Stimulated activated naive CD8-positive, alpha-beta T cell treated with anti-CD3 and anti-CD28 coated beads, Interleukin-15, amount 100 ng/mL, for 72 hours (primary cell): ENCODE measurements around the gene KNDC1.
"Not testable (repeated sequence)": the region's sequence is repeated elsewhere in the genome, so short reads cannot be mapped to it uniquely, and the experiment has no call there.

Experiments used
- ATAC-seq: fragments of 150-1000 bp; cut with Tn5 transposase; 2 replicates; pipeline ENCODE4 v1.10.0; 2021; ENCODE audit warnings: mild to moderate bottlenecking, moderate library complexity
- DNase-seq, 2 donors: peaks; one replicate each; pipeline ENCODE4 v3.0.0; 2021 to 2022
- H3K27ac Mint-ChIP-seq, 2 donors: one replicate each; pipeline ENCODE4 v1.8.0; 2022; ENCODE audit warnings: mild to moderate bottlenecking in 2 of 2, mixed read lengths in 2 of 2, moderate library complexity in 2 of 2
- H3K27me3 Mint-ChIP-seq: one replicate; pipeline ENCODE4 v1.8.0; 2022; ENCODE audit warnings: mixed read lengths
- H3K4me1 Mint-ChIP-seq: one replicate; pipeline ENCODE4 v1.8.0; 2022; ENCODE audit warnings: mild to moderate bottlenecking, mixed read lengths
- H3K4me3 Mint-ChIP-seq, 2 donors: one replicate each; pipeline ENCODE4 v1.8.0; 2022; ENCODE audit warnings: mild to moderate bottlenecking in 2 of 2, mixed read lengths in 2 of 2, moderate library complexity in 1 of 2
- H3K9me3 Mint-ChIP-seq, 2 donors: one replicate each; pipeline ENCODE4 v1.8.0; 2022; ENCODE audit warnings: mixed read lengths in 2 of 2

Gene KNDC1

DNA sequence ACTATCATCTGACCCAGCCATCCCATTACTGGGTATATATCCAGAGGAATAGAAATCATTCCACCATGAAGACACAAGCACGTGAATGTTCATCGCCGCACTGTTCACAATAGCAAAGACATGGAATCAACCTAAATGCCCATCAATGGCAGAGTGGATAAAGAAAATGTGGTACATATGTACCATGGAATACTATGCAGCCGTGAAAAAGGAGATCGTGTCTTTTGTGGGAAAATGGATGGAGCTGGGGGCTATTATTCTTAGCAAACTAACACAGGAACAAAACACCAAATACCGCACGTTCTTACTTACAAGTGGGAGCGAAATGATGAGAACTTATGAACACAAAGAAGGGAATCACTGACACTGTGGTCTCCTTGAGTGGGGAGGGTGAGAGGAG, 9.8 kb upstream of the KNDC1 start:
- H3K4me3 Mint-ChIP-seq: no peak overlapping the region

DNA sequence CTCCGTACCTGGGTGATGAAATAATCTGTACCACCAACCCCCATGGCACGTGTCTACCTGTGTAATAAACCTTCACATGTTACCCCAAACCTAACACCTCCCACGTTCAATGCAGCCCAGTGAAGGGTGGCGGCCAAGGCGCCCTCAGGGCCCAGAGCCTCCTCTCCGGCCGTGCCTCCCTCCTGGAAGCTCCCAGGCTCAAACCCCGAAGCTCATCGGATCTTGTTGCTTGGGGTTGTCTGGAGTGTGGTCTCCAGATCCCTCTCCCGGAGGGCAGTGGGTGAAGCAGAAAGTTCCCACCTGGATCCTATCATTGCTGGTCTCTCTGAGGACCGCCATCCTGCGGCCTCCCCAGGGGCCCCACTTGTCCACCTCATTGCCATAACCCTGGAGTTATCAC, 9.4 kb upstream of the KNDC1 start:
- no peak overlapping the region for H3K4me3 Mint-ChIP-seq
- peaks cover 72% of the 10 kb centered on the region for H3K27me3 Mint-ChIP-seq
- peaks cover 22 to 28% of the 10 kb centered on the region in 2 donors for H3K9me3 Mint-ChIP-seq
- no peak overlapping the region for H3K27ac Mint-ChIP-seq
- no peak for DNase-seq
- no peaks in the 10 kb centered on the region for H3K4me1 Mint-ChIP-seq
- no peak for ATAC-seq

More for the DNA sequence above, 9.8 kb upstream of the KNDC1 start:
- ATAC-seq (no peak), DNase-seq (no peak)
- Mint-ChIP-seq H3K27me3 (peaks cover 76% of the 10 kb centered on the region), H3K9me3 (peaks cover 22 to 28% of the 10 kb centered on the region in 2 donors), H3K27ac (no peak overlapping the region), H3K4me1 (no peaks in the 10 kb centered on the region)

DNA sequence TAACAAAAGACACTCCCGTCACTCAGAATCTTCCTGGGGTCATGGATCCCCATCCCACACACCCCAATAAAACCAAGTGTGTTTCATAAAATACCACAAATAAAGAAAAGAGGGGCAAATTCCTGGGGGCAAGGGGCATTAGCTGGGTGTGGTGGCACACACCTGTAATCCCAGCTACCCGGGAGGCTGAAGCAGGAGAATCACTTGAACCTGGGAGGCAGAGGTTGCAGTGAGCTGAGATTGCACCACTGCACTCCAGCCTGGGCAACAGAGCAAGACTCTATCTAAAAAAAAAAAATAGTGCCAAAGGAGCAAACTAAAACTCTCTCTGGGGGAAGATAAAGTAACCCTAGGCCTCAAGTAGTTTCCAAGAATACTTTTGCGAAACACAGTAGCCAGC, 8.9 kb upstream of the KNDC1 start:
- H3K4me1 Mint-ChIP-seq, H3K4me3 Mint-ChIP-seq, H3K27ac Mint-ChIP-seq, DNase-seq, ATAC-seq: not testable (repeated sequence)
- H3K27me3 Mint-ChIP-seq: peaks cover 70% of the 10 kb centered on the region
- peaks cover 22 to 28% of the 10 kb centered on the region in 2 donors for H3K9me3 Mint-ChIP-seq

- Mint-ChIP-seq H3K9me3 (peaks cover 22 to 28% of the 10 kb centered on the region in 2 donors), H3K27ac (no peak overlapping the region), H3K27me3 (peaks cover 65% of the 10 kb centered on the region), H3K4me3 (no peak overlapping the region), H3K4me1 (no peaks in the 10 kb centered on the region)
- ATAC-seq: no peak
- DNase-seq: no peak
Measured at GRCh38 chr10:133151543-133151972, 8.5 kb upstream of the KNDC1 start.

- H3K27ac Mint-ChIP-seq: no peak overlapping the region
- H3K9me3 Mint-ChIP-seq: peaks cover 6 to 8% of the 10 kb centered on the region in 2 donors
- no peaks in the 10 kb centered on the region for H3K4me1 Mint-ChIP-seq
- no peak for DNase-seq
- H3K4me3 Mint-ChIP-seq: no peak overlapping the region
- no peak for ATAC-seq
- H3K27me3 Mint-ChIP-seq: peaks cover 36% of the 10 kb centered on the region
Measured at GRCh38 chr10:133154411-133154810, 5.6 kb upstream of the KNDC1 start.

DNA sequence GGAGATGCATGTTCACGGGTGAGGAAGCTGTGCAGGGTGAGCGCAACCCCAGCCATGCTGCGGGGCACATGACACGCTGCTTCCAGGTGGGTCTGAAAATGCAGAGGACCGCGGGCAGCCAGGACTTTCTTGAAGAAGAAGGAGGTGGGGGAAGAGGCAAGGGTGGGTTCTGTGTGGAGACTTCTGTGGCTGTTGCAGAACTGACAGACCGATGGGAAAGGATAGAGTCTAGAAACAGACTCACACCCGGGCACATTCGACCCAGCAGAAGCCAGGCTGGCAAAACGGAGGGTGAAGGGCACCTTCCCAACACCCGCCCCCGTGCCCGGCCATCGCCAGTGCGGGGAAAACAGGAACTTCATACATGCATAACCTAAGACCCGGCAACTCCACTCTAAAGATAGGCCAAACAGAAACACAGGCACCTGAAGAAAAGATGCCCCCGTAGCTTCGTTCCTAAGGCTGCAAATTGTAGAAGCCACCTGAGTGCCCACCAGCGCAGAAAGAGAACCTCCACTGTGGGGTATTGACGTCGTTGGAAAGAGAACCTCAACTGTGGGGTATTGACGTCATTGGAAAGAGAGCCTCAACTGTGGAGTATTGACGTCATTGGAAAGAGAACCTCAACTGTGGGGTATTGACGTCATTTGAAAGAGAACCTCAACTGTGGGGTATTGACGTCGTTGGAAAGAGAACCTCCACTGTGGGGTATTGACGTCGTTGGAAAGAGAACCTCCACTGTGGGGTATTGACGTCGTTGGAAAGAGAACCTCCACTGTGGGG, 4.8 kb upstream of the KNDC1 start:
- Mint-ChIP-seq H3K27me3 (peaks cover 29% of the 10 kb centered on the region), H3K4me3 (no peak overlapping the region), H3K9me3 (no peaks in the 10 kb centered on the region), H3K27ac (no peak overlapping the region), H3K4me1 (no peaks in the 10 kb centered on the region)
- ATAC-seq: no peak
- DNase-seq: no peak

DNA sequence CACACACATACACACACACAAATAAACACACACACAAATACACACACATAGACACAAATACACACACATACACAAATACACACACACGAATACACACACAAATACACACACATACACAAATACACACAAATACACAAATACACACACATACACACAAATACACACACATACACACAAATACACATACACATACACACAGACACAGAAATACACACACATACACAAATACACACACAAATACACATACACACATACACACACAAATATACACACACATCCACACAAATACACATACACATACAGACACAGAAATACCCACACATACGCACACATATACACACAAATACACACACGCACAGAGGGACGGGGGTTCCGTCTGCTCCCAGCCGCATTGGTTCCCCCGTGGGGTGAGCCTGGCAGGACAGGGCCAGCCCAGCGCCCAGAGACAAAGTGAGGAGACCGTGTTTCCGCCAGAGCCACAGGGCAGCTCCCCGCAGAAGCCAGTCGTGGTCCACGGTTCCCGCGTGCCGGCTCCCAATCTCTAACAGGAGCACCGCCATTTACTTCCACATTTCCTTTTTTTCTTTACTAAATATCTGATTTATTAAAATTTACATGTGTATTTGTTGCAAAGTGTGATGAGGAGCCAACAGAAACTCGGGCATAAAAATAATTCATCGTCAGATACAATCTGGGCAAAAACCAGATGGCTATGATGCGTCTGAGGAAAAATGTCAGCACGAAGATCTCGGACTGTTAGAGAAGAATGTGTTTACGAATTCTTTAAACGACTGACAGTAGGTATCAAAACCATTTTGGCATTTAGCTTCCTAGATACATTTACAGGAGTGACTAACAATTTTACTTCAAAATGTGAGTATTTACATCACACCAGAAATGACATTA, 3.1 kb upstream of the KNDC1 start:
- no peak for DNase-seq

GRCh38 chr10:133157662-133158436, 2.2 kb upstream of the KNDC1 start:
- no peak overlapping the region for H3K27ac Mint-ChIP-seq
- DNase-seq: no peak
- H3K27me3 Mint-ChIP-seq: peaks cover 27% of the 10 kb centered on the region
- no peaks in the 10 kb centered on the region for H3K9me3 Mint-ChIP-seq
- H3K4me3 Mint-ChIP-seq: no peak overlapping the region
- no peak for ATAC-seq
- no peaks in the 10 kb centered on the region for H3K4me1 Mint-ChIP-seq

More for the DNA sequence above, 3.1 kb upstream of the KNDC1 start:
- peaks cover 27% of the 10 kb centered on the region for H3K27me3 Mint-ChIP-seq
- no peaks in the 10 kb centered on the region for H3K4me1 Mint-ChIP-seq
- ATAC-seq: no peak
- H3K4me3 Mint-ChIP-seq: no peak overlapping the region
- no peaks in the 10 kb centered on the region for H3K9me3 Mint-ChIP-seq
- H3K27ac Mint-ChIP-seq: no peak overlapping the region

DNA sequence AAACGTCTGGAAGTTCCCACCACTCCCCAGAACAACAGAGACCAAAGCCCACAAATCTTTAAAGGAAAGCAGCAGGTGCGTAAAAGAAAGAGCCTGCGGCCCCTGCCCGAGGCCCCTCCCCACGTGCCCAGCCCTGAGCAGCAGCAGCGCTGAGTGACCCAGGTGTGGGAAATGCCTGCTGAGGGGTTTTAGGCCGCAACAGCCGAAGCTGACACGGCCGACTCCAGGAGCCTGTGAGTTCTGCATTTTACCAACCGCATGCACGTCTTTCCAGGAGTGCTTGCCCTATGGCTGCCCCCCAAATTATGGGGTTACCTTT, 1.6 kb upstream of the KNDC1 start:
- Mint-ChIP-seq H3K9me3 (no peaks in the 10 kb centered on the region), H3K4me1 (no peaks in the 10 kb centered on the region), H3K27me3 (peaks cover 28% of the 10 kb centered on the region), H3K27ac (no peak overlapping the region), H3K4me3 (no peak overlapping the region)
- ATAC-seq (no peak), DNase-seq (no peak)

DNA sequence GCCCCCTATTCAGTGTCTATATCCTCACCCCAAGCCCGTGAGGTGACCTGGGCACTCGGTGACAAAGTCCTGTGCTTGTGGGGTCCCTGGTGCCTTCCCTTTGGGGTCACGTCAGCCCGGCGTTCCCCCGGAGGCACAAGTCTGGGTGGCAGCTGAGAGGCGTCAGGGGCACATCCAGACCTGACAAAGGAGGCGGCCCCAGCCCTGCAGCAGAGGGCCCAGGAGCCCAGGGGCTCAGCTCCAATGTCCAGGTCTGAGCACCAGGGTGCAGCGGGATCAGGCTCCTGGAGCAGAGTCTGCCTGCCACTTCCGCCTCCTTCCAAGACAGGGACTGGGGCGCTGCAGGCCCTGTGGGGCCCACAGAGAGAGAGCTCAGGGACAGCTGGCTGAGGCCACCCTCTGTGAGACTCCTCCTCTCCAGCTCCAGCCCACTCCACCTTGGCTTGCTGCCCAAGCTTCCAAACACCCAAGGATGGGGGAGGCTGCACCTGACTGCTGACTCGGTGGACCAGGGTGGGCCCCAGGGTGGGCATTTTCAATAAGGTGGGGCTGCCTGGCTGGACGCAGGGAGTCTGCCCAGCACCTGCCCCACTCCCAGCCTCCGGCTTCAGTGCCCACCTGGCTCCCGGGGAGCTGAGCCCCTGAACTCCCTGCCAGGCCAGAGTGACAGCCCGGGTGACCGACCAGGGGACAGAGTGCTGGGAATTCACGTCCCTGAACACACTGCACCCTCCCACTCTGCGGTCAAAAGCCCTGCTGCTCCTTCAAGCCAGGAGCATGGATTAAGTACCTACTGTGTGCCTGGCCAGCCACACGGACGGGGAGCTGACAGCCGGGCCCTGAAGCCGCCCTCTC, 1.0 kb upstream of the KNDC1 start:
- H3K4me3 Mint-ChIP-seq: peak overlapping the region in 1 of 2 donors; percentile 31
- H3K9me3 Mint-ChIP-seq: no peaks in the 10 kb centered on the region
- H3K27me3 Mint-ChIP-seq: peaks cover 34% of the 10 kb centered on the region
- no peak for DNase-seq
- H3K27ac Mint-ChIP-seq: no peak overlapping the region
- no peaks in the 10 kb centered on the region for H3K4me1 Mint-ChIP-seq
- ATAC-seq: no peak

GRCh38 chr10:133159611-133159949, 439 bp upstream of the KNDC1 start:
- Mint-ChIP-seq H3K9me3 (no peaks in the 10 kb centered on the region), H3K27ac (no peak overlapping the region), H3K4me1 (no peaks in the 10 kb centered on the region), H3K4me3 (peak overlapping the region in 1 of 2 donors; percentile 31), H3K27me3 (peaks cover 35% of the 10 kb centered on the region)
- no peak for DNase-seq
- no peak for ATAC-seq

DNA sequence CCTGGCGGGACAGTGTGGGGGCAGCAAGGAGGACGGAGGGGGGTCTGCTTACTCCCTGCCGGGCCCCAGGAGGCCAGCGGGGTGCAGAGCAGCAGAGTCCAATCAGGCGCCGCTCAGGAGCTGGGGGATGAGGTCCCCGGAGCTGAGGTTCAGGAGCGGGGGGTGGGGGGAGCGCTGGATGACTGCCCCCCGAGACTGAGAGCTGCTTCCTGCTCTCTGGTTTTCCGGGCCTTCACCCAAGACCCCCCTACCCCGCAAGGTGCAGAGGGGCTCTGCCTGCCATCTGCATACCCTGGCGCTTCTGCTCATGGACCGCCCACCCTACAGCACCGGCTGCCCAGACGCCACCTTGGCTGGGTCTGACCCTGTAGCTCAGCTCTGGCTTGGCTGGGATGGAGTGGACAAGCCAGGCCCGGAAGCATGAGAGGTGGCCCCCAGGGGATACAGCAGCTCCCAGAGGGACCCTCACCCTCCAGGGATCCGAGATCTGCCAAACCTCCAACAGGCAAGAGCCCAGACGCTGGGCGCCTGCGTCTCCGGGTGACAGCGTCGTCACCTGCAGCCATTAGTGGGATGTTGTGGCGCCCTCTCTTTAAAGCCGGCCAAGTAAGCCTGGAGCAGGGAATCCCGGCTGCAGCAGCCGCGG, 930 bp downstream of the KNDC1 start:
- Mint-ChIP-seq H3K9me3 (no peaks in the 10 kb centered on the region), H3K4me3 (peak overlapping the region; percentile 15 to 50), H3K4me1 (no peaks in the 10 kb centered on the region), H3K27me3 (peaks cover 35% of the 10 kb centered on the region), H3K27ac (peak overlapping the region in 1 of 2 donors; percentile 34)
- ATAC-seq: no peak
- DNase-seq: no peak

GRCh38 chr10:133161486-133162109, 1.6 kb downstream of the KNDC1 start:
- H3K9me3 Mint-ChIP-seq: no peaks in the 10 kb centered on the region
- DNase-seq (no peak), ATAC-seq (no peak)
- peaks cover 35% of the 10 kb centered on the region for H3K27me3 Mint-ChIP-seq
- H3K4me3 Mint-ChIP-seq: peak overlapping the region in 1 of 2 donors; percentile 50
- H3K4me1 Mint-ChIP-seq: no peaks in the 10 kb centered on the region
- H3K27ac Mint-ChIP-seq: no peak overlapping the region
